H9 (cell line): ENCODE results near the gene QDPR. TPM values are rescaled to one million over a fixed set of nuclear protein-coding genes. Genes with fewer than 3 reads are reported as not detected.

Source experiments
- DNase-seq: peaks from one replicate; pipeline ENCODE4 v3.0.0-alpha.2; 2017
- H2AFZ ChIP-seq: one replicate; pipeline ENCODE4 v1.6.1; 2013; ENCODE audit warnings: mild to moderate bottlenecking, low read length, control low read depth, moderate library complexity
- H2AK5ac ChIP-seq: 2 replicates; pipeline ENCODE4 v1.6.1; 2013; ENCODE audit warnings: low read length, control low read depth, mixed read lengths; ENCODE audit not compliant: insufficient read length
- H2BK120ac ChIP-seq: one replicate; pipeline ENCODE4 v1.6.1; 2013; ENCODE audit warnings: low read depth, mild to moderate bottlenecking, low read length, control low read depth, inconsistent platforms; ENCODE audit not compliant: poor library complexity, severe bottlenecking
- H2BK12ac ChIP-seq: 2 replicates; pipeline ENCODE4 v1.6.1; 2013; ENCODE audit warnings: low read length, control low read depth, mixed read lengths, low read depth; ENCODE audit not compliant: insufficient read length
- H2BK15ac ChIP-seq: 2 replicates; pipeline ENCODE4 v1.6.1; 2013; ENCODE audit warnings: low read depth, low read length, control low read depth
- H2BK20ac ChIP-seq: one replicate; pipeline ENCODE4 v1.6.1; 2013; ENCODE audit warnings: low read depth, mild to moderate bottlenecking, low read length, control low read depth, inconsistent platforms; ENCODE audit not compliant: poor library complexity, severe bottlenecking
- H2BK5ac ChIP-seq: 2 replicates; pipeline ENCODE4 v1.6.1; 2013; ENCODE audit warnings: low read length, control low read depth, mixed read lengths; ENCODE audit not compliant: insufficient read length
- H3K14ac ChIP-seq: 2 replicates; pipeline ENCODE4 v1.6.1; 2013; ENCODE audit warnings: low read length, control low read depth; ENCODE audit not compliant: insufficient read depth
- H3K18ac ChIP-seq: 2 replicates; pipeline ENCODE4 v1.6.1; 2013; ENCODE audit warnings: low read depth, mild to moderate bottlenecking, mixed read lengths, low read length, control low read depth; ENCODE audit not compliant: insufficient read length
- H3K23ac ChIP-seq: 2 replicates; pipeline ENCODE4 v1.6.1; 2013; ENCODE audit warnings: low read length, control low read depth, mixed read lengths, low read depth; ENCODE audit not compliant: insufficient read length
- H3K23me2 ChIP-seq: 2 replicates; pipeline ENCODE4 v1.6.1; 2013; ENCODE audit warnings: low read depth, mild to moderate bottlenecking, mixed read lengths, low read length, control low read depth; ENCODE audit not compliant: insufficient read length, poor library complexity, severe bottlenecking
- H3K27ac ChIP-seq: 2 replicates; pipeline ENCODE4 v1.5.1; 2013; ENCODE audit warnings: low read length, control low read depth, mixed read lengths, low read depth; ENCODE audit not compliant: insufficient read length
- H3K27me3 ChIP-seq: 2 replicates; pipeline ENCODE4 v1.6.1; 2013; ENCODE audit warnings: low read length, control low read depth, inconsistent platforms; ENCODE audit not compliant: insufficient read depth
- H3K4ac ChIP-seq: 2 replicates; pipeline ENCODE4 v1.6.1; 2013; ENCODE audit warnings: low read depth, mild to moderate bottlenecking, control low read depth, inconsistent platforms, low read length, moderate library complexity
- H3K4me1 ChIP-seq: 2 replicates; pipeline ENCODE4 v1.6.1; 2013; ENCODE audit warnings: low read length, control low read depth, inconsistent platforms; ENCODE audit not compliant: insufficient read depth
- H3K4me2 ChIP-seq: 2 replicates; pipeline ENCODE4 v1.6.1; 2013; ENCODE audit warnings: low read length, control low read depth, mixed read lengths; ENCODE audit not compliant: insufficient read length, insufficient read depth
- H3K56ac ChIP-seq: 2 replicates; pipeline ENCODE4 v1.6.1; 2013; ENCODE audit warnings: low read depth, mild to moderate bottlenecking, mixed read lengths, low read length, control low read depth; ENCODE audit not compliant: insufficient read length
- H3K79me1 ChIP-seq: 2 replicates; pipeline ENCODE4 v1.6.1; 2013; ENCODE audit warnings: low read depth, mild to moderate bottlenecking, moderate library complexity, low read length, control low read depth, inconsistent platforms; ENCODE audit not compliant: insufficient read depth, poor library complexity, severe bottlenecking
- H3K79me2 ChIP-seq: 2 replicates; pipeline ENCODE4 v1.6.1; 2013; ENCODE audit warnings: low read length, control low read depth, inconsistent platforms; ENCODE audit not compliant: insufficient read depth
- H3K9ac ChIP-seq: 2 replicates; pipeline ENCODE4 v1.6.1; 2013; ENCODE audit warnings: low read length, control low read depth, mixed read lengths; ENCODE audit not compliant: insufficient read length; ENCODE audit errors: extremely low read depth
- H3K9me3 ChIP-seq: one replicate; pipeline ENCODE4 v1.6.1; 2013; ENCODE audit warnings: low read depth, low read length, inconsistent platforms; ENCODE audit not compliant: control insufficient read depth
- H3T11ph ChIP-seq: one replicate; pipeline ENCODE4 v1.6.1; 2013; ENCODE audit warnings: mild to moderate bottlenecking, low read length, control low read depth, inconsistent platforms
- H4K20me1 ChIP-seq: one replicate; pipeline ENCODE4 v1.6.1; 2013; ENCODE audit not compliant: control insufficient read depth, insufficient read length, insufficient read depth
- H4K5ac ChIP-seq: 2 replicates; pipeline ENCODE4 v1.6.1; 2013; ENCODE audit warnings: low read depth, mild to moderate bottlenecking, mixed read lengths, low read length, control low read depth; ENCODE audit not compliant: insufficient read length
- H4K8ac ChIP-seq: replicated peaks from 2 replicates; pipeline ENCODE4 v1.6.1; 2013; ENCODE audit warnings: low read length, control low read depth, mixed read lengths, low read depth; ENCODE audit not compliant: insufficient read length
- H4K91ac ChIP-seq: 2 replicates; pipeline ENCODE4 v1.6.1; 2013; ENCODE audit warnings: low read depth, mild to moderate bottlenecking, moderate library complexity, mixed read lengths, low read length, control low read depth; ENCODE audit not compliant: insufficient read length
- H3K27ac Mint-ChIP-seq, 3 experiments: 2 replicates in 2 of 3; 3 replicates in 1 of 3; pipeline ENCODE4 v1.8.0; 2020 to 2021; ENCODE audit warnings: mixed read lengths in 3 of 3, mild to moderate bottlenecking in 1 of 3, moderate library complexity in 1 of 3
- H3K27me3 Mint-ChIP-seq: 2 replicates; pipeline ENCODE4 v1.8.0; 2021; ENCODE audit warnings: low read depth, mild to moderate bottlenecking, moderate library complexity, mixed read lengths
- H3K36me3 Mint-ChIP-seq, 3 experiments: 2 replicates in 2 of 3; 3 replicates in 1 of 3; pipeline ENCODE4 v1.8.0; 2020 to 2021; ENCODE audit warnings: low read depth in 3 of 3, mixed read lengths in 3 of 3; ENCODE audit not compliant: insufficient read depth in 1 of 3
- H3K4me1 Mint-ChIP-seq, 2 experiments: 2 replicates each; pipeline ENCODE4 v1.8.0; 2020; ENCODE audit warnings: mixed read lengths in 2 of 2
- H3K4me3 Mint-ChIP-seq, 2 experiments: 2 replicates in 1 of 2; 3 replicates in 1 of 2; pipeline ENCODE4 v1.8.0; 2020 to 2021; ENCODE audit warnings: mild to moderate bottlenecking in 2 of 2, mixed read lengths in 2 of 2, moderate library complexity in 1 of 2
- H3K9me3 Mint-ChIP-seq, 2 experiments: 2 replicates in 1 of 2; 3 replicates in 1 of 2; pipeline ENCODE4 v1.8.0; 2020; ENCODE audit warnings: mild to moderate bottlenecking in 2 of 2, mixed read lengths in 2 of 2, moderate library complexity in 1 of 2
- CTCF ChIP-seq: fragments of 200-600 bp; sonication (generic); conservative IDR thresholded peaks from 3 replicates; pipeline ENCODE4 v1.8.0; 2021; ENCODE audit warnings: antibody characterized with exemption, mild to moderate bottlenecking
- WGBS: extraction: QIAGEN DNeasy Blood & Tissue Kit; methylation state at CpG from one replicate; pipeline ENCODE4 v1.1.7; 2013; ENCODE audit warnings: missing lambda C conversion rate, low lambda C conversion rate, mixed read lengths; ENCODE audit not compliant: insufficient read length; ENCODE audit errors: extremely low coverage; 5-methylcytosine and 5-hydroxymethylcytosine counted together
- total RNA-seq: library from RNA; stranded (reverse); gene quantifications from 2 replicates; pipeline ENCODE4 v1.2.1, GENCODE V29; 2021

The QDPR gene
- total RNA-seq, 1 experiment from 2014 or later: 23.5 TPM

- H2AK5ac ChIP-seq: no peak overlapping the region
- H3K56ac ChIP-seq: no peak overlapping the region
- DNase-seq: no peak
- Mint-ChIP-seq H3K4me1 (peaks cover 11 to 16% of the 10 kb centered on the region in 2 experiments), H3K36me3 (peaks cover 8 to 24% (median 12%) of the 10 kb centered on the region in 3 experiments; a peak in 6 of 7 replicates), H3K27ac (no peak overlapping the region), H3K27me3 (no peaks in the 10 kb centered on the region), H3K4me3 (no peak overlapping the region), H3K9me3 (no peaks in the 10 kb centered on the region)
- no peaks in the 10 kb centered on the region for H3K79me2 ChIP-seq
- H3K9ac ChIP-seq: no peak overlapping the region
- H2BK12ac ChIP-seq: no peak overlapping the region
- H2BK20ac ChIP-seq: no peak overlapping the region
- no peak overlapping the region for H3K4ac ChIP-seq
- H2BK120ac ChIP-seq: no peak overlapping the region
- H3K4me1 ChIP-seq: no peaks in the 10 kb centered on the region
- H4K20me1 ChIP-seq: peaks cover 3% of the 10 kb centered on the region
- TF ChIP-seq CTCF: no peak
- no peak overlapping the region for H2AFZ ChIP-seq
- no CpG with 5 or more reads among the region's 4 CpGs for WGBS
- H3K27me3 ChIP-seq: no peaks in the 10 kb centered on the region
- H3K79me1 ChIP-seq: no peaks in the 10 kb centered on the region
- no peak overlapping the region for H3K27ac ChIP-seq
- H3K18ac ChIP-seq: no peak overlapping the region
- no peak overlapping the region for H3K4me2 ChIP-seq
- no peak overlapping the region for H2BK5ac ChIP-seq
- peaks cover 3% of the 10 kb centered on the region for H3K23me2 ChIP-seq
- no peak overlapping the region for H3T11ph ChIP-seq
- H3K9me3 ChIP-seq: no peaks in the 10 kb centered on the region
- H4K91ac ChIP-seq: no peak overlapping the region
- no peak overlapping the region for H4K5ac ChIP-seq
- no peak overlapping the region for H3K23ac ChIP-seq
- H3K14ac ChIP-seq: no peak overlapping the region
- no peak overlapping the region for H2BK15ac ChIP-seq
- no peak overlapping the region for H4K8ac ChIP-seq
Measured at GRCh38 chr4:17493619-17494018, 18.3 kb downstream of the QDPR start.
